ENCODE measurements around the gene SKAP1. TPM values are rescaled to one million over a fixed set of nuclear protein-coding genes. Genes with fewer than 3 reads are reported as not detected.
"Not testable (repeated sequence)": the region's sequence is repeated elsewhere in the genome, so short reads cannot be mapped to it uniquely, and the experiment has no call there.

Gene SKAP1
- total RNA-seq, 1 donor from 2014 or later: 112 TPM

- intact Hi-C loops (cut with micrococcal nuclease): no loop called here
These were observed 201.3 kb downstream of the SKAP1 start for GRCh38 chr17:48228720-48229119.

- intact Hi-C loops (cut with micrococcal nuclease): no loop called here
These were observed 204.1 kb downstream of the SKAP1 start for GRCh38 chr17:48225725-48226567.

GRCh38 chr17:48223945-48224344 lies 206.1 kb downstream of the SKAP1 start:
- intact Hi-C loops (cut with micrococcal nuclease): no loop called here

- intact Hi-C loops (cut with micrococcal nuclease): no loop called here
These were observed 210.4 kb downstream of the SKAP1 start for GRCh38 chr17:48219617-48220016.

GRCh38 chr17:48215583-48216139 lies 214.4 kb downstream of the SKAP1 start:
- intact Hi-C loops (cut with micrococcal nuclease): no loop called here

DNA sequence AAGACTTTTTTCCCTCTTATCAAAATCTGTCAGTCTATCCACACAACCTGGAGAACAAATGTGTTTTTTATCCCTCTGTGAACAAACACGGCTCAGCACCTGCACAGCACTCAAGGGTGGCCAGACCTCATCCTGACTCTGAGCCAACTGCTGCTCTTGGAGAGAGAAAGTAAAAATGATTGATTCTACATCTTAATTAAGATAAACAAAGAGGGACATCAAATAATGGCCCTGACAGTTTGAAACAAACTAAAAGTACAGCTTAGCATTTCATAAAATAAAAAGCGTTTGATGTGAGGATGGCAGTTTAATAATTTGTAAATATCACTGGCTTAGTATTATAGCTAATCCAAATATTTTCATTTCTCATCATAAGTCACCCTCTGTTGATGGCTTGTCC lies 216.2 kb downstream of the SKAP1 start:
- intact Hi-C loops (cut with micrococcal nuclease): no loop called here

DNA sequence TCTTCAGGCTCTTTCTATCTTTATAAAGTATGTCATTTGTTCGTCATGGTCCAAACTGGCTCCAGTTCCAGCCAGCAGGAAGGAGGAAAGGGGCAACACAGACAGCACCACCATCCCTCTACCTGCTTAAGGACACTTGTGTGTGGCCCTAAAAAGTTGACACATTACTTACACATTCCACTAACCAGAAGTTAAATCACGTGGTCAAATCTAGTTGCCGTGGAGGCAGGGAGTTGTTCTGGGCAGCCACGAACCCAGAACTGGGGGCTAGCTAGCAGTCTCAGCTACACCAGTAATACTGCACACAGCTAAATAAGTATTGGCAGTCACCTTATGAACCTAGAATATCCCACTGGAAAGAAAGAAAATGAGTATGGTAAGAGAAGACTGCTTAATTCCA lies 218.2 kb downstream of the SKAP1 start:
- intact Hi-C loops (cut with micrococcal nuclease): no loop called here

- intact Hi-C loops (cut with micrococcal nuclease): no loop called here
These were observed 219.0 kb downstream of the SKAP1 start for GRCh38 chr17:48211011-48211410.

- intact Hi-C loops (cut with micrococcal nuclease): no loop called here
These were observed 220.0 kb downstream of the SKAP1 start for GRCh38 chr17:48209973-48210372.

GRCh38 chr17:48207776-48208544 lies 222.1 kb downstream of the SKAP1 start:
- intact Hi-C loops (cut with micrococcal nuclease): no loop called here

DNA sequence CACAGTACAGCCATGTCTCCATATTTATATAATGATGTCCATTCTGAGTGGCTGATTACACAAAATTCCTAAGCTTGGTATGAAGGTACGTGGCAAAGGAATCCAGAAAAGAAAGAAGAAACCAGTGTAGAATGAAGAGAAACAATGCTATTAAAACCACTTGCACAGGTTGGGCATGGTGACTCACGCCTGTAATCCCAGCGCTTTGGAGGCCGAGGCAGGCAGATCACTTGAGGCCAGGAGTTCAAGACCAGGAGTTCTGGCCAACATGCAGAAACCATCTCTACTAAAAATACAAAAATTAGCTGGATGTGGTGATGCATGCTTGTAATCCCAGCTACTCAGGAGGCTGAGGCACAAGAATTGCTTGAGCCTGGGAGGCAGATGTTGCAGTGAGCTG lies 223.0 kb downstream of the SKAP1 start:
- intact Hi-C loops (cut with micrococcal nuclease): not testable (repeated sequence)

- intact Hi-C loops (cut with micrococcal nuclease): no loop called here
These were observed 227.1 kb downstream of the SKAP1 start for GRCh38 chr17:48202959-48203358.

GRCh38 chr17:48198950-48199541 lies 231.0 kb downstream of the SKAP1 start:
- intact Hi-C loops (cut with micrococcal nuclease): no loop called here

DNA sequence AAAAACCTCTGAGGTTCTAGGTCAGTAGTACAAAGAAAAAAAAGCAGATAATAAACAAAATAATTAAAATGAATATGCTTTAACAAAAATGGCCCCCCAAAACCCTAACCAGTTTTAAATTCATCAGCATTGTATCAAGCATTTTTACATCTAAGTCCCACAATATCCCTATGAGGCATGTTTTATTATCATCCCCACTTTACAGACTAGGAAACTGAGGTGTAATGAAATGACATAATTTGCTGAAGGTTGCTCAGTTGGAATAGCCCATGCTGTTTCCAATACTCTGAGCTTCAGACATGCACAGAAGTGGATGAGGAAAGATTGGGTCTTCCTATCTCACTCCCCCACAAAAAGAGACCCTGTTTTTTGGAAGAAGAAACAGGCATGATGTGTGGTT lies 234.1 kb downstream of the SKAP1 start:
- intact Hi-C loops (cut with micrococcal nuclease): no loop called here

DNA sequence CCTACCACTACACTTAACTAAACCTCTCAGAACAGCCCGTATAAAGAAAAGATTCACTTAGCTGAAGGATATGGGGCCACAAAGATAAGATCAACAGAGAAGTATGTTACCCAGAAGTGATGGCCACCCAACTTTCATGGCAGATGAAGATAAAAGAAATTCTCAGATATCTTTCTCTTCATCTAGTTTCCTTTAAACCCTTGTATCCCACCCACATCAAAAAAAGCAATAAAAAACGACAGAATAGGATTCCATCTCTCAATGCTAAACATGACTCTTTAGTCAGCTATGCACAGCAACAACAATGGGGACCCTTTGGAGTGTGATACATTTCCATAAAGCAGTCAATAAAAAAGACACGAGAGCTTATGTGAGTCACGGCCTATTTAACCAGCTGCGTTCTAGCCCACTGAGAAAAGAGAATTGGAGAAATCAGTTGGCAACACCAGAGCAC lies 235.9 kb downstream of the SKAP1 start:
- intact Hi-C loops (cut with micrococcal nuclease): no loop called here

- intact Hi-C loops (cut with micrococcal nuclease): no loop called here
These were observed 237.7 kb downstream of the SKAP1 start for GRCh38 chr17:48192321-48192731.

- intact Hi-C loops (cut with micrococcal nuclease): no loop called here
These were observed 238.7 kb downstream of the SKAP1 start for GRCh38 chr17:48191362-48191761.

DNA sequence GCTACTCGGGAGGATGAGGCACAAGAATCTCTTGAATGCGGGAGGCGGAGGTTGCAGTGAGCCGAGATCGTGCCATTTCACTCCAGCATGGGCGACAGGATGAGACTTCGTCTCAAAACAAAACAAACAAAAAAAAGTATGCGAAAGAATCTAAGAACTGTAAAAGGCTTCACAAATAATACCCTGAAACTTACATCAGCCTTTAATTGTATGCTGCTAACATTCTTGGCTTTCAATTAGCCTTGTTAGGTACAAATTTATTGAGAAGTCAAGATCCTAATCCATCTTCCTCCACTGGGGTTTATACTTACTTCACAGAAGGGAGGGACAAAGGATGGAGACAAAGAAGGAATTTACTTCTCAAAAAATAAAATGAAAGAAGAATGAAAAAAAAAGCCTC lies 239.1 kb downstream of the SKAP1 start:
- intact Hi-C loops (cut with micrococcal nuclease): no loop called here

- intact Hi-C loops (cut with micrococcal nuclease): no loop called here
These were observed 242.0 kb downstream of the SKAP1 start for GRCh38 chr17:48187872-48188608.

DNA sequence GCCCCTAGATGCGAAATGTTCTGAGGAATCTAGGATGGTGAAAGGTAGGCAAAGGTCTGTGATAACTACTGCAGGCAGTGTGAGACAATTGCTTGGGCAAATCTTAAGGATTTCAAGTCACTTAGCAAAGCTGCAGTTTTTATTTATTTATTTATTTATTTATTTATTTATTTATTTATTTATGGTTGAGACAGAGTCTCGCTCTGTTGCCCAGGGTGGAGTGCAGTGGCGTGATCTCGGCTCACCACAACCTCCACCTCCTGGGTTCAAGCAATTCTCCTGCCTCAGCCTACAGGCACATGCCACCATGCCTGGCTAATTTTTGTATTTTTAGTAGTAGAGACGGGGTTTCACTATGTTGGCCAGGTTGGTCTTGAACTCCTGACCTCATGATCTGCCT lies 243.7 kb downstream of the SKAP1 start:
- intact Hi-C loops (cut with micrococcal nuclease): not testable (repeated sequence)

- intact Hi-C loops (cut with micrococcal nuclease): no loop called here
These were observed 245.3 kb downstream of the SKAP1 start for GRCh38 chr17:48184721-48185120.
